GM20431 (cell line): Measurements from ENCODE around the gene SH3RF3.

ENCODE experiments used
- in situ Hi-C: fragments of 300-500 bp; cut with MseI, MboI; formaldehyde crosslinking; loops from one replicate; pipeline ENCODE4 v1.15.0; 2020; ENCODE audit warnings: low sequenced_read_pairs; ENCODE audit not compliant: unreplicated experiment

SH3RF3 gene

GRCh38 chr2:109489296-109489695 is 360.3 kb downstream of the SH3RF3 start:
- in situ Hi-C loops, result no loop called here

- in situ Hi-C loops, result no loop called here
Measured at GRCh38 chr2:109493176-109493935, 364.4 kb downstream of the SH3RF3 start.

- in situ Hi-C loops, result no loop called here
Measured at GRCh38 chr2:109494351-109494750, 365.3 kb downstream of the SH3RF3 start.

GRCh38 chr2:109497463-109497862 is 368.5 kb downstream of the SH3RF3 start:
- in situ Hi-C loops, result no loop called here

- in situ Hi-C loops, result no loop called here
Measured at GRCh38 chr2:109497911-109498870, 369.2 kb downstream of the SH3RF3 start.

- in situ Hi-C loops, result no loop called here
Measured at GRCh38 chr2:109498906-109499305, 369.9 kb downstream of the SH3RF3 start.

- in situ Hi-C loops, result no loop called here
Measured at GRCh38 chr2:109499566-109499965, 370.6 kb downstream of the SH3RF3 start.

GRCh38 chr2:109500910-109501309 is 371.9 kb downstream of the SH3RF3 start:
- in situ Hi-C loops, result loop anchor here (25.0 kb wide), 1 partner anchor 364 kb away; the partner anchor contains the start of gene SH3RF3

- in situ Hi-C loops, result loop anchor here (25.0 kb wide), 1 partner anchor 364 kb away; the partner anchor contains the start of gene SH3RF3
Measured at GRCh38 chr2:109501461-109501860, 372.5 kb downstream of the SH3RF3 start.

- in situ Hi-C loops, result loop anchor here (25.0 kb wide), 1 partner anchor 366 kb away; the partner anchor contains the start of gene SH3RF3
Measured at GRCh38 chr2:109503191-109503590, 374.2 kb downstream of the SH3RF3 start.

GRCh38 chr2:109507217-109507616 is 378.2 kb downstream of the SH3RF3 start:
- in situ Hi-C loops, result loop anchor here (25.0 kb wide), 1 partner anchor 370 kb away; the partner anchor contains the start of gene SH3RF3

GRCh38 chr2:109507828-109508227 is 378.8 kb downstream of the SH3RF3 start:
- in situ Hi-C loops, result loop anchor here (25.0 kb wide), 1 partner anchor 371 kb away; the partner anchor contains the start of gene SH3RF3

GRCh38 chr2:109508556-109508955 is 379.6 kb downstream of the SH3RF3 start:
- in situ Hi-C loops, result loop anchor here (25.0 kb wide), 1 partner anchor 371 kb away; the partner anchor contains the start of gene SH3RF3

- in situ Hi-C loops, result loop anchor here (25.0 kb wide), 1 partner anchor 373 kb away; the partner anchor contains the start of gene SH3RF3
Measured at GRCh38 chr2:109510136-109511028, 381.4 kb downstream of the SH3RF3 start.

- in situ Hi-C loops, result loop anchor here (25.0 kb wide), 1 partner anchor 374 kb away; the partner anchor contains the start of gene SH3RF3
Measured at GRCh38 chr2:109511168-109511567, 382.2 kb downstream of the SH3RF3 start.

GRCh38 chr2:109512076-109512475 is 383.1 kb downstream of the SH3RF3 start:
- in situ Hi-C loops, result loop anchor here (25.0 kb wide), 1 partner anchor 375 kb away; the partner anchor contains the start of gene SH3RF3

GRCh38 chr2:109513230-109513629 is 384.2 kb downstream of the SH3RF3 start:
- in situ Hi-C loops, result loop anchor here (25.0 kb wide), 1 partner anchor 376 kb away; the partner anchor contains the start of gene SH3RF3

- in situ Hi-C loops, result loop anchor here (25.0 kb wide), 1 partner anchor 377 kb away; the partner anchor contains the start of gene SH3RF3
Measured at GRCh38 chr2:109513749-109514588, 385.0 kb downstream of the SH3RF3 start.
